Measurements from ENCODE around the gene HP.

DNA sequence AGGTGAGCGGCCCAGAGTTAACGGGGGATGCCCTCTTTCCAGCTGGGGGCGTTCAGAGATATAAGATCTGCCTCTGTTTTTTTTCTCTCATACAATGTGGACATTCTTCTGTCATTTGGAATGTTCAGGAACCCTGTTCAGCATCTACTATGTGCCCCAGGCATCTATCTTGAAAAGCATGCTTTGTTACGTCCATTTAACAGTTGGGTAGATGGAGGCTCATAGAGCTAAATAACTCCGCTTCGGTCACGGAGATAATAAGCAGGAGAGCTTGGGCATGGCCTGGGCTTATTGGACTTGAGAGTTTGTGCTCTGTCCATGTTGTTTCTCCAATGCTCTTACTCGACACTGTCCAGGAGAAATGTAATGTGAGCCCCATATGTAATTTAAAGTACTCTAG is 39.6 kb upstream of the HP start:
- TF ChIP-seq, protein P1, sequence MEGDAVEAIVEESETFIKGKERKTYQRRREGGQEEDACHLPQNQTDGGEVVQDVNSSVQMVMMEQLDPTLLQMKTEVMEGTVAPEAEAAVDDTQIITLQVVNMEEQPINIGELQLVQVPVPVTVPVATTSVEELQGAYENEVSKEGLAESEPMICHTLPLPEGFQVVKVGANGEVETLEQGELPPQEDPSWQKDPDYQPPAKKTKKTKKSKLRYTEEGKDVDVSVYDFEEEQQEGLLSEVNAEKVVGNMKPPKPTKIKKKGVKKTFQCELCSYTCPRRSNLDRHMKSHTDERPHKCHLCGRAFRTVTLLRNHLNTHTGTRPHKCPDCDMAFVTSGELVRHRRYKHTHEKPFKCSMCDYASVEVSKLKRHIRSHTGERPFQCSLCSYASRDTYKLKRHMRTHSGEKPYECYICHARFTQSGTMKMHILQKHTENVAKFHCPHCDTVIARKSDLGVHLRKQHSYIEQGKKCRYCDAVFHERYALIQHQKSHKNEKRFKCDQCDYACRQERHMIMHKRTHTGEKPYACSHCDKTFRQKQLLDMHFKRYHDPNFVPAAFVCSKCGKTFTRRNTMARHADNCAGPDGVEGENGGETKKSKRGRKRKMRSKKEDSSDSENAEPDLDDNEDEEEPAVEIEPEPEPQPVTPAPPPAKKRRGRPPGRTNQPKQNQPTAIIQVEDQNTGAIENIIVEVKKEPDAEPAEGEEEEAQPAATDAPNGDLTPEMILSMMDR (conservative IDR thresholded peaks at IDR 0.05; ENCODE audit: low read length), result no peak
- no peak for TF ChIP-seq EZH2phosphoT487 (IDR thresholded peaks at IDR 0.05; ENCODE audit: borderline replicate concordance, low read depth, low read length)

Data from OCI-LY7 (cell line).